ENCODE data around the gene PRPF6.
A peak's percentile ranks its signal among the peaks of the same experiment; 100 is the strongest.

The PRPF6 gene, protein sequence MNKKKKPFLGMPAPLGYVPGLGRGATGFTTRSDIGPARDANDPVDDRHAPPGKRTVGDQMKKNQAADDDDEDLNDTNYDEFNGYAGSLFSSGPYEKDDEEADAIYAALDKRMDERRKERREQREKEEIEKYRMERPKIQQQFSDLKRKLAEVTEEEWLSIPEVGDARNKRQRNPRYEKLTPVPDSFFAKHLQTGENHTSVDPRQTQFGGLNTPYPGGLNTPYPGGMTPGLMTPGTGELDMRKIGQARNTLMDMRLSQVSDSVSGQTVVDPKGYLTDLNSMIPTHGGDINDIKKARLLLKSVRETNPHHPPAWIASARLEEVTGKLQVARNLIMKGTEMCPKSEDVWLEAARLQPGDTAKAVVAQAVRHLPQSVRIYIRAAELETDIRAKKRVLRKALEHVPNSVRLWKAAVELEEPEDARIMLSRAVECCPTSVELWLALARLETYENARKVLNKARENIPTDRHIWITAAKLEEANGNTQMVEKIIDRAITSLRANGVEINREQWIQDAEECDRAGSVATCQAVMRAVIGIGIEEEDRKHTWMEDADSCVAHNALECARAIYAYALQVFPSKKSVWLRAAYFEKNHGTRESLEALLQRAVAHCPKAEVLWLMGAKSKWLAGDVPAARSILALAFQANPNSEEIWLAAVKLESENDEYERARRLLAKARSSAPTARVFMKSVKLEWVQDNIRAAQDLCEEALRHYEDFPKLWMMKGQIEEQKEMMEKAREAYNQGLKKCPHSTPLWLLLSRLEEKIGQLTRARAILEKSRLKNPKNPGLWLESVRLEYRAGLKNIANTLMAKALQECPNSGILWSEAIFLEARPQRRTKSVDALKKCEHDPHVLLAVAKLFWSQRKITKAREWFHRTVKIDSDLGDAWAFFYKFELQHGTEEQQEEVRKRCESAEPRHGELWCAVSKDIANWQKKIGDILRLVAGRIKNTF

DNA sequence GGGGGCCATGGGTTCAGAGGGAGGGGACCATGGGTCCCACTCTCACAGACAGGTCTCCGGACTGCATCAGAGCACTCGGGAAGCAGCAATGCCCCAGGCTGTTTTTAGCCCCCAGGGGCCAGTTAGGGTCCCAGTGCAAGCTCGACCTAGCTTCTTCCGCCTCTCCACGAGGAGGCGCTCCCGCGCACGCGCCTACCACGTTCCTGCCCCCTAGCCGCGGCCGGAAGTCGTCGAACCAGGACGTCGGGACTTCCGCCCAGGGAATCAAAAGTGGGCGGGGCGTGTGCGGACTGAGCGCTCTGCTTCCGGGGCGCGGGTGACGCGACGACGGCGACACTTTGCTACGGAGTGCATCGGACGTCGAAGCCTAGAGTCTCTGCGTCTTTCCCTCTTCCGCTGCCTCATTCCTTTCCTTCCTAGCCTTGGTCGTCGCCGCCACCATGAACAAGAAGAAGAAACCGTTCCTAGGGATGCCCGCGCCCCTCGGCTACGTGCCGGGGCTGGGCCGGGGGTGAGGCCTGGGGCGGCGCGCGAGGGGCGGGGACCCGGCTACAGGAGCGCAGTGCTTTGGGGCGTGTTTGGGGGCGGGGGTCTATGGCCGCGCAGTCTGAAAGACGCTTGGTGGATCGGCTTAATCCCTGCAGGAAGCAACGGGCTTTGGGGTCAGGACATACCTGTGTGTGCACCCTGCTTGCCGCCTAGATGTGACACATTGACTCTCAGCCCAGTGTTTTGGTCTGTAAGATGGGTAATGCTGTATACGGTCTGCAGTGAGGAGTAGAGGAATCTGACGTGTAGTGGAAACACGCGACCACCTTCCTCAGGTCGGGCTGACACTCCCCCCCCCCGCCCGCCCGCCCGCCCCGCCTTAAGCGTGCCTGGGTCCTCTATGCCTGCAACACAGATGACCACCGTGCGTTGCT, at the start of gene PRPF6:
Gene PRPF6 (plus strand): TSS at position 327 of the 923 bp plus-strand sequence. CDS start 114 bp downstream, at position 441.
- peak; percentile 91 for DNase-seq (ENCODE audit: low read depth)

DNA sequence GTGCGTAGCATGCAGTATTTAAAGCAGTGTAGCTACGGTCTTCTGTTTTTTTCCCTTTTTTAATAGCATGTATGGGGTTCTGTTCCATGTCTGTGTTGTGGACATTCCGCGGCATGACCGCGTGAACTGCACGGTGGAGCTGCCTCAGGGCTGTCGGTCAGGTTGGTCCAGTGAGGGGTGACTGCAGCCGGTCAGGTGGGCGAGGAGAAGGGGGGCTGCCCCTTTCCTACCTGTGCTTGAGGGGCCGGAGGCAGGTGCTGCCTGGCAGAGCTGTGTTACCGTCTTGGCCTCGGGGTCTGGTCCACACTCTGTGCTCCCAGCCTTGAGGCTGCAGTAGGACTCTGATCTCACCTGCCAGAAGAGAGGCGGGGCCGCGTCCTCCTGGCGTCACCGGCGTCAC, 49.2 kb upstream of the PRPF6 start:
- no peak for DNase-seq (ENCODE audit: low read depth)

DNA sequence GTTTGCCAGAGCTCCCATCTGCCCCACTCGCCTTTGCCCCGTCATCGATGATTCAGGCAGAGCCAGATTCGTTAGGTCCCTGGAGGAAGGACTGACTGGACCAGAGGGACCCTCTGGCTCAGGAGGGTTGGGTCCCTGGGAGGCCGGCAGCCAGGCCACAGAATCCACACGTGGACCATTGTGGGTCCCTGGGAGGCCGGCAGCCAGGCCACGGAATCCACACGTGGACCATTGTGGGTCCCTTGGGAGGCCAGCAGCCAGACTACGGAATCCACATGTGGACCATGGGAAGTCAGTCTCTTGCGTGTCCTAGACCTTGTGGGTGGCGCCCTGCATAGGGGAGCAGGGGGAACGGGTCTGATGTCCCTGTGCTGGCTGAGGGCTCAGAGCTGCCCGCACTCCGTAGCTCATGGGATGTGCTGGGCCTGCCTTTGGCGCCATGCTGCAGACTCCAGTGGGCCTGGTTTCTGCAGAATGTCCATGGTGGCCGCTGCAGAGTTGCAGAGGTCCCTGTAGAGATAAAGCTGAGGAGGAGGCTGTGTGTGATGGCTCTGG, 48.2 kb upstream of the PRPF6 start:
- DNase-seq (ENCODE audit: low read depth): no peak

DNA sequence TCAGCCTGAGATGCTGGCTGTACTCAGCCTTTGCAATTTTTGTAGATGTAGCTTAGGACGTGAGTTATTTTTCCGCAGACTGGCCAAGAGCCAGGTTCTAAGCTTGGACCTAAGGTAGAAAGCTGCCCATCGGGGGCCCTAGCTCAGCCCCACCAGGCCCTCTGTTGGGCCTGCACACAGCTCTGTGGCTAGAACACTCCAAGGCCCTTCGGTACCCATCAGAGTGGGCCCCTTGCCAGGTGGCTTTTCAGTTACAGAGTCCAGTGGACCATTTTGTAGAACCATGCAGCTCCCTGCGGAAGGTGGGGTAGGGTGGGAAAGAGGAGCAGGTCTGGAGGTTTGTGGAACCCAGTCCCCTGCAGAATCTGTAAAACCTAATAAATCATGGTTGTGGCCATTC, 47.3 kb upstream of the PRPF6 start:
- DNase-seq (ENCODE audit: low read depth): no peak

DNA sequence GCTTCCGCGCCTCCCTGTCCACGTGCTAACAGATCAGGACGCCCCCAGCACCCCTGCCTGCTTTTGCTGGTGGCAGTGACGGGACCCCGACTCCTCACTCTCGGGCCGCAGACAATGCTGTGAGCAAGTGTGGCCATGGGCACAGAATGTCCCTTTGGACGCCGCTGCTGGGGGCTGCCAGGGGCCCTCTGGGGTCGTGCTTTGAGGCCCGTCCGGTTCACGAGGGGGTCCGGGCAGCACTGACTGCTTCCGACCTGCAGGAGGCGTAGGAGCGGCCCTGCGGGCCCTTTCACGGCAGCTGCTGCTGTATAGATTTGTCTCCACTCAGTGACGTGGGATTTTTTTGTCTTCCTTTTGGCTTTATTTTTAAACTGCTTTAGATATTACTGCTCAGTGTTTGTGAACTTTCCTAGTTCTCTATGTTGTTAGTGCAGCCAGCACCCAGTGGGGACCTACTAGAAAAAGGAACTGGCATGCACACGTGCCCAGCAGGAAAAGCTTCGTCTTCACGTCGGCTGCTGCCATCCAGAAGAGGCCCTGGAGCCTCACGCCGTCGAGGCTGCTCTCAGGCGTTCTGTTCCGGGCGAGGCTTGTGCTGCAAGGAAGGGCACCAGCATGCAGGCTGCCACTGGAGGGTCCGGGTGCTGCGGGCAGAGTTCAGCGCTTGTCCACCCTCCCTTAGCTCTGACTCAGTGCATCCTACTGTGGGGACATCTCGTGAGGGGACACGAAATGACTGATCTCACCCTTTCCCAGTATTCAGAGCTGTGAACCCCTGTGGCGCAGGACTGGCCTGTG, 46.5 kb upstream of the PRPF6 start:
- DNase-seq (ENCODE audit: low read depth): no peak

DNA sequence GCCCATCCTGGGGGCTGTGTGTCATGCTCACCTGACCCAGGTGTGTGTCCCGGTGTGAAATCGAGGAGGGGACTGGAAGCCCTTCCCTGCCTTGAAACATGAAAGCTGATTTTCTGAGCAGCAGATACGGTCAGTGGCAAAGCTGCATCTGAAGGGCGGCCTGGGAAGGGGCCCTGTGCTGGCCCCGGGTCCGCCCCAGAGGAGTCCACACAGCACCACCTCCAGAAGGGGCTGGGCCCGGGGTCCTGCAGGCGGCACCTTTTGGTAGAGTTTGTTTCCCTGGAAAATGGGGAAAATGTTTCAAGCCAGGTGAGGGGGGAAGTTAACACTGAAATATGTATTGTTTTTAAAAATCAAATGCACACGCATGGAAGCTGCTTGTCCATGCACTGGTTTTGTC, 45.5 kb upstream of the PRPF6 start:
- DNase-seq (ENCODE audit: low read depth): no peak

DNA sequence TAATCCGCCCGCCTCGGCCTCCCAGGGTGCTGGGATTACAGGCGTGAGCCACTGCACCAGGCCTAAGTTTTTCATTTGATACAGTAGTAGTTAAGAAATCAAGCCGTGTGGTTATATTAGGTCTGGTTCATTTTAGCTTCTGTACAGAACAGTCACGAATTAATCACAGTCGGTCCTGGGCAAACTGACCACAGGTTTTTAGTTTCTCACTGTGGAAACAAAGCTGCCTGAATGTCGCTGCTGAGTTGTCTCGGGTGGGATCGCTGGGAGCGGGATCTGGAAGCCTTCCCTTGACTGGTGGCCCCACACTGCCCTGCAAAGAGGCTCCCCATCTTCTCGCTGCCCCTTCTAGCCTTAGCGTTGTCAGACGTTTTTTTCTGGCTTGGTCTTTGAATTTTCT, 43.3 kb upstream of the PRPF6 start:
- DNase-seq (ENCODE audit: low read depth): no peak

DNA sequence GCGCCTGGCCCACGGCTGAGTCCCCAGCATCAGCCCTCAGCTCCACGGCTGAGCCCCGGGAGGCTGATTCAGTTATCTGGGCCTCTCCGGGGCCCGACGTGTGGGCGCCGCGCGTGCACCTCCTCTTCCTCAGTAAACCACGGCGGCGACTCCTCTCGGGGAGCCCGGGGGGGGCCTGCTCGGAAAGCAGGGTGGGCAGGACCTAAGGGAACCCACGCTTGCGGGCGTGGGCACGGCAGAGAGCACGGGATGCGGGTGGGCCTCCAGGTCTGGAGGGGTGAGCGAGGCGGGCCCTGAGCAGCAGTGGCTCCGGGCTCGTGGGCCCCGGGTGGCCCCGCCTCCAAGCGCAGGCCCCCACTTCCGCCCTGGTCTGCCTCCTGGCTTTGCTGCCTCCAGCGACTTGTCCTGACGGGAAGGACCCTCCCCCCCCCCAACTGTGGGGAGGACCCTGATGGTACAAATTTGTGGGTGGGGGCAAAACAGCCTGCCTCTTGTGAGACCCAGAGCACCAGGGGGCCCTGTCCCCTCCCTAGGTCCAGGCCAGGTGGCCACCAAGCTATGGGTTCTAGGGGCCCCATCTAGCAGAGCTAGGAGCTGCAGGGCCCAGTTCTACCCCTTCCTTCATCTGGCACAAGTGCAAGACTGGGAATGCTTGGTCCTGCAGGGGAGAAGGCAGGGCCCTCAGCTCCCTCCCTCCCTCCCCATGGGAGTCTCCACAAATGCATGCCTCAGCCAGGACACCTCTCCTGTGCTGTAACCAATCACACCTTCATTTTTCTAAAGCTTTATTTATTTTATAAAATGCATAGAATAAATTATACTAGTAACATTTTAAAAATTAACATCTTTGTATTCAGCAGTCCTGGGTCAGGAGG, 41.6 kb upstream of the PRPF6 start:
- no peak for DNase-seq (ENCODE audit: low read depth)

DNA sequence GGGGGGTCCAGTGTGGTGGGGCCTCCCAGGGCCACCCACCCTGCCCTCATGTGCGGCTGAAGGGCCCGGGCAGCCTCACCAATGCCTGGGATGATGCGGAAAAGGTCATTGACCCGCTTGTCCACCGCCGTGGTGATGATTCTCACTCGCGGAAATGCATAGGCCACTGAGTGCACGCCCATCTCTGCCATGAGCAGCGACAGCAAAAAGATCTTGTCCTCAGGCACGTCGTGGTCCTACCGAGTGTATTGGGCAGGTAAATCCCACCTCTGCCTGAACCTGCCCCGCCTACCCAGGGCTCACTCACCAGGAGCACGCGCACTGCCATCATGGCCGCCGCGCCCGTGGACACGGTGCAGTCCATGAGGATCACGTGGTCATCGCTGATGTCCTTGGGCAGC, 40.9 kb upstream of the PRPF6 start:
- DNase-seq (ENCODE audit: low read depth): no peak

DNA sequence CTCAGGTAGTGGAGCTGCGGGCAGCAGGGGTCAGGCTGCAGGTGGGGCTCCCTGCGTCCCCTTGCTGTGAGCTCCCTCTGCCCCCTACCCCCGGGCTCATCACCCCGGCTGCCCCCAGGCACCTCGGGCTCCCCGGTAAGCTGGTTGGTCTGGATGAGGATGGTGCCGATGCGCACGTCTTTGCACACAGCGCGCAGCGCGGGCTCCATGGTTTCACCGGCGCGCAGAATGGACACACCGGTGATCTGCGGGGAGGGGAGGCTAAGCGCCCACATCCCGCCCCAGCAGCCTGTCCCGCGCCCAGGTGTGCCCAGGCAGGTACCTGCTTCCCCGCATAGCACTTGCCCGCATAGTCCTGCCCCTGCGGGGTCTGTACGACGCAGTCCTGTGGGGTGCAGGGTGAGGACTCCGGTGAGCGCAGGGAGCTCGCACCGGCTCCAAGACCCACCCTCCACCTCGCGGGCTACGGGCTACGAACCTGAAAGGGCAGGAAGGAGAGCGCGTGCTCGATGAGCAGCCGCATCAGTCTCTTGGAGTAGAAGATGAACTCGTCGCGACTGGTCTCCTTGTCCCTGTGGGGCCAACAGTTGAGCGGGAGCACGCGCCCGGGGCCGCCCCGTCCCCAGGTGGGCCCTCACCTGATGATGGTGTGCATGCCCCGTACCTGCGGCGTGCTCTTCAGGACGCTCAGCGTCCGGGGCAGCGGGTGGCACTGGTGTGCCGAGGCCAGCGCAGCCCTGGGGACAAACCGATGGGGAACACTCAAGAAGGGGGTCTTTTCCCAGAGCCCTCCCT, 40.3 kb upstream of the PRPF6 start:
- DNase-seq (ENCODE audit: low read depth): no peak

DNA sequence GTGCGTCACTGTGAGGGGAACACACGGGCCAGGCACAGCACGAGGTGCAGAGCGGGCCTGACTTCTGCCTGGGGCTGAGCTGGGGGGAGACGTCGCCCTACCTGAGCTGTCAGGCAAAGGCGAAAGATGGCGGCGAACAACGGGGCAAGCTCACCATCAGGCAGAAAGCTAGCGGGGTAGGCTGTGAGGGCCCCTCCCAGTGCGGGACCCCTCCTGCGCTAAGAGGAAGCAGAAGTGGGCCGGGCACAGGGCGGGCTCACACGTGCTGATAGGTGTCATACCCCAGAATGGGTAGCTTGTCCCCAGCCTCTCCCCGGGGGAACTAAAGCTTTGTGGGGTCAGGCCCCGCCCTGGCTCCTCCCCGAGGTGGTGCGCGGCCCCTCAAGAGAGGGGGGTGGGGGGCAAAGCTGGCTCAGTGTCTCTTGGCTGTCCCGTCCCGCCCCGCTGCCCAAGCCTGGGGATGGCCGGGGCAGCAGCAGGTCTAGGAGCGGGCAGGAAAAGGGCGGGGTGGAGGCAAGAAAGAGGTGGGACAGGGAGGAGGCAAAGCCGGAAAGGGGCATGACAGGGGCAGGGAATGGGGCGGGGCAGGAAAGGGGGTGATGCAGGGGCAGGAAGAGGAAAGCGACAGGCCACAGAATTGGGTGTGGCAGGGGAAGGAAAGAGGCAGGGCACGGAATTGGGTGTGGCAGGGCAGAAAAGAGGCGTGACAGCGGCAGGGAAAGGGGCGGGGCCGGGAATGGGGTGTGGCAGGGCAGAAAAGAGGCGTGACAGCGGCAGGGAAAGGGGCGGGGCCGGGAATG, 39.5 kb upstream of the PRPF6 start:
- peak; percentile 56 for DNase-seq (ENCODE audit: low read depth)

DNA sequence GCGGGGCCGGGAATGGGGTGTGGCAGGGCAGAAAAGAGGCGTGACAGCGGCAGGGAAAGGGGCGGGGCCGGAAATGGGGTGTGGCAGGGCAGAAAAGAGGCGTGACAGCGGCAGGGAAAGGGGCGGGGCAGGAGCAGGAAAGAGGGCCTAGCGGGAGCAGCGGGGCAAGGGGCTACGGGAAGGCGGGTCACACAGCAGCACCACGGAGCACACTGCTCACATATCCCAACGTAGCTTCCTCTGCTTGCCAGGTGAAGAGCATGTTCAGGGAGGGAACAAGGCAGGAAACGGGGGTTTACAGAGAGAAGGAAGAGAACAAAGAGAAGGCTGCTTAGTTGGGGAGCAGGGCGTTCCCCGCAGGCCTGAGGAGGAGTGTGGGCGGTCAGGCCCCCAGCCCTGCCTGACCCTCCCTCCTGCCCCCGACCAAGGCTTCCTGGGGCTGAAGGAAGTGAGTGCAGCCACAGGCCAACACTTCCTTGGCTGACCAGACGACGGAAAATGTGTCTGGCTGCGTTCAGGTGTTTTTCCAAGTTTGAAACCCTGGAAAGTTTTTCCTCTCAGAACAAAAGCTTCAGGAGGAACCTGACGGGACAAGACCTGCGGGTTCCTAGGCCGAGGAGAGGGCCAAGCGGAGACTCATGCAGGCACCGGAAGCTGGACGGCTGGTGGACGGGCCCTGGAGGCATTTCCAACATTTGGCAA, 38.5 kb upstream of the PRPF6 start:
- DNase-seq (ENCODE audit: low read depth): no peak

DNA sequence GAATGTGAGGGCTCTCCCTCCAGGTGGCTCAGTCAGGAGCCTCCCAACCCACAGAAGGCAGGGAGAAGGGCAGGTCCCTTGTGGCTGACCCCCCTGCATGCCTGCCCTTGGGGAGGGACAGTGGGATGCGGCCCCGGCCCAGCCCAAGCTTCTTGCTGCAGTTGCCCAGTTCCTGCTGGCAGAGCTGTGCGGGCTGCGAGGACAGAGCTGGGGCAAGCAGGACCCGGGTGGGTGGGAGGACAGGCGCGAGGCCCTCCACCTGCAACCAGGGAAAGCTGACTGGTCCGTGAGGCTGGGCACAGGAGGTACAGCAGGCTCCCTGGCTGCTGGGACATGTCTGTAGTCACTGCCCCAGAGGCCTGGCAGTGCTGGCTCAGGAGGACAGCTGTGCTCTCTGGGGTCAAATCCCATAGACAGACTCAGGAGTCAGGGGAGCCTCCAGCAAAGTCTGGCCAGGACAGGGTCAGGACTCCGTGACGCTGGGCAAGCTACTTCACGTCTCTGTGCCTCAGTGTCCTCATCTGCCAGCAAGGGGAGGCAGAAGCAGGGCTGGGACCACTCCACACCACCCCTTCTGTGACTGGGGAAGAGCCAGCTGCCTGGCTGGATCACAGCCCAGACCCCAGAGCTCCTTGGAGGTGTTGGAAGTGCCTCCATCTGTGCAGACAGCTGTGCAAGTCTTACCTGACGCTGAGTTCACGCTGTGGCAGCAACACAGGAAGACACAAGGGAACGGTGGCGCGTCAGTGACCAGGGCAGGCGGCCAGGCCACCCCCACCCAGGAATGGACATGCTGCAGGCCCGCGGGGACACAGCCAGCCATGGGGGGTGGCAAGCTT, 37.7 kb upstream of the PRPF6 start:
- DNase-seq (ENCODE audit: low read depth): no peak

DNA sequence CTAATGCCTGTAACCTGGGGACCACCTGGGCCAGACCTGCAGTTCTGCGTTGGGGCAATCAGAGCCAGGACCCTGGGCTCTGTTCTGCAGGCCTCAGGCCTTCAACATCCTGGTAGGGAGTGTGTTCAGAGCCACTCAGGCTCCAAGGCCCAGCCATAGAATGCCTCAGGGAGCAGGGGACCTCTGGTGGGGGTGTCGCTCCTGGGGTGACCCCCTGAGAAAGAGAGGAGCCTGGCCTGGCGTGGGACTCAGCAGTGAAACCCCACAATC, 37.2 kb upstream of the PRPF6 start:
- DNase-seq (ENCODE audit: low read depth): no peak

DNA sequence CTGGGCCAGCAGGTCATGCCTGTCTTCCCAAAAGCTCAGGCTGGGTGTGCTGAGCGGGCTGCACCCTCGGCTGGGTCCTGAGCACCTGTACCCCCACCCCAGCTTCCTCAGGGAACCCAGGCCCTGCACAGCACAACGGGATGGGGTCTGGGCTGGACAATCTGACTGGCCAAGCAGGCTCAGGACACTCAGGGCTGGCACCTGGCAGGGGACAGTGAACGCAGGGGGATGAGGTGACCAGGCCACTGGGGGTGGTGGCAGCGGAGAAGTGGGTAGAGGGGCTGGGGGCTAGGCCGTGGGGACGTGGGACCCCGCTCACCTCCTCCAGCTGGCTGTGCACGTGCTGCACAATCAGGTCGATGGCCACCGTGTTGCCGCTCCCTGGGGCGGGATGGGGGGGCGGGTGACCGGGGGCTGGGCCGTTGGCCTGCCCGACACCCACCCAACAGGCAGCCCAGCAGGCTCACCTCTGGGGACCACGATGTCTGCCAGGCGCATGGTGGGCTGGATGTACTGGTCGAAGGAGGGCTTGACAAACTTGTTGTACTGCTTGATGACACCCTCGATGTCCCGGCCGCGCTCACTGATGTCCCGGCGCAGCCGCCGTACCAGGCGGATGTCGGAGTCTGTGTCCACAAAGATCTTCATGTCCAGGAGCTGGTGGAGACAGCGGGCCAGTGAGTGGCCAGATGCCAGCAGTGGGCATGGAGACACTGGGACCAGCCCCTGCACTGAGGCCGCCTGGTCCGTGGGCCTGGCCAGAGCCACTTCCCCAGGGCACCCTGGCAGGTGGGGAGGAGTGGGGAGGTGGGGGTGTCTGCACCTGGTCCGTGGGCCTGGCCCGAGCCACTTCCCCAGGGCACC, 36.6 kb upstream of the PRPF6 start:
- DNase-seq (ENCODE audit: low read depth): no peak
